Panc1 (cell line): ENCODE measurements around the gene EIF2A.

Experiments used
- TCF7L2 ChIP-seq: IDR thresholded peaks from 2 replicates; pipeline ENCODE4 v1.6.1; 2011; ENCODE audit warnings: mild to moderate bottlenecking, low read depth, low read length, inconsistent platforms
- TF ChIP-seq, protein P1 (sequence below): fragments of 450-650 bp; IDR thresholded peaks from 2 replicates; pipeline ENCODE4 v1.5.1; 2017; ENCODE audit warnings: mild to moderate bottlenecking
- TF ChIP-seq, protein P2 (sequence below), 2 experiments: IDR thresholded peaks; 2 replicates each; pipeline ENCODE4 v1.6.1; 2011 to 2012; ENCODE audit warnings: low read depth in 2 of 2, control low read depth in 1 of 2, low read length in 1 of 2, mild to moderate bottlenecking in 1 of 2, moderate library complexity in 1 of 2; ENCODE audit not compliant: insufficient read depth in 1 of 2

DNA sequence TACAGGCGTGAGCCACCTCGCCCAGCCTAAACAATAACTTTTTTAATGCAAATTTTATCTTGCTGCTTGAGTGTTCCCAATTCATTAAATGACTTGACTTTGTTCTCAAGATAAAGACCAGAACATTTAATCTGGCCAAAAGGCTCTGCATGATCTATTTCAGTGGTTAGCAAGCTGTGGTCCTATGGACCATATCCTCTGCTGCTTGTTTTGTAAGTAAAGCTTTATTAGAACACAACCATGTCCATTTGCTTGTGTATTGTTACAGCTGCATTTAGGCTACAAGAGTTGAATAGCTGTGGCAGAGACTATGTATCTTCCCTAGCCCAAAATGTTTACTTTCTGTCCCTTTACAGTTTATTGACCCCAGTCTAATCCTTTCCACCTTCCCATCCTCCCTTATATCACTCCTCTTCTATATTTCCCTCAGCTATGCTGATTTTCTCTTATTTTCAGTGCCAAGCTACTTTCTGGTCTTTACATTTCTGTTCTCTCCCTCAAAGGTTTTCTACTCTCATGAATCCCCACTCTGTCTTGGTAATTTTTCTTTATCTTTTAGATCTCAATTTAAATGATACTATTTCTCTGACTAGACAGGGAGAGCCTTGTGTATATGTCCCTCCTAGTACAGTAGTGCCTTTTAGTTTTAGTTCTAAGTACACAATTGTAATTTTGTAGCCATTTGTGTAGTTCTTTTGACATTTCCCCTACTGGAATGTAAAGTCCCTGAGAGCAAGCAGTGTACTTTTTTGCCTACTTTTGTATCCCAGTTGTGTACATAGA, 79.8 kb downstream of the EIF2A start:
- TF ChIP-seq, protein P1, sequence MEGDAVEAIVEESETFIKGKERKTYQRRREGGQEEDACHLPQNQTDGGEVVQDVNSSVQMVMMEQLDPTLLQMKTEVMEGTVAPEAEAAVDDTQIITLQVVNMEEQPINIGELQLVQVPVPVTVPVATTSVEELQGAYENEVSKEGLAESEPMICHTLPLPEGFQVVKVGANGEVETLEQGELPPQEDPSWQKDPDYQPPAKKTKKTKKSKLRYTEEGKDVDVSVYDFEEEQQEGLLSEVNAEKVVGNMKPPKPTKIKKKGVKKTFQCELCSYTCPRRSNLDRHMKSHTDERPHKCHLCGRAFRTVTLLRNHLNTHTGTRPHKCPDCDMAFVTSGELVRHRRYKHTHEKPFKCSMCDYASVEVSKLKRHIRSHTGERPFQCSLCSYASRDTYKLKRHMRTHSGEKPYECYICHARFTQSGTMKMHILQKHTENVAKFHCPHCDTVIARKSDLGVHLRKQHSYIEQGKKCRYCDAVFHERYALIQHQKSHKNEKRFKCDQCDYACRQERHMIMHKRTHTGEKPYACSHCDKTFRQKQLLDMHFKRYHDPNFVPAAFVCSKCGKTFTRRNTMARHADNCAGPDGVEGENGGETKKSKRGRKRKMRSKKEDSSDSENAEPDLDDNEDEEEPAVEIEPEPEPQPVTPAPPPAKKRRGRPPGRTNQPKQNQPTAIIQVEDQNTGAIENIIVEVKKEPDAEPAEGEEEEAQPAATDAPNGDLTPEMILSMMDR = no peak
- no peak for TF ChIP-seq TCF7L2
- TF ChIP-seq, protein P2, sequence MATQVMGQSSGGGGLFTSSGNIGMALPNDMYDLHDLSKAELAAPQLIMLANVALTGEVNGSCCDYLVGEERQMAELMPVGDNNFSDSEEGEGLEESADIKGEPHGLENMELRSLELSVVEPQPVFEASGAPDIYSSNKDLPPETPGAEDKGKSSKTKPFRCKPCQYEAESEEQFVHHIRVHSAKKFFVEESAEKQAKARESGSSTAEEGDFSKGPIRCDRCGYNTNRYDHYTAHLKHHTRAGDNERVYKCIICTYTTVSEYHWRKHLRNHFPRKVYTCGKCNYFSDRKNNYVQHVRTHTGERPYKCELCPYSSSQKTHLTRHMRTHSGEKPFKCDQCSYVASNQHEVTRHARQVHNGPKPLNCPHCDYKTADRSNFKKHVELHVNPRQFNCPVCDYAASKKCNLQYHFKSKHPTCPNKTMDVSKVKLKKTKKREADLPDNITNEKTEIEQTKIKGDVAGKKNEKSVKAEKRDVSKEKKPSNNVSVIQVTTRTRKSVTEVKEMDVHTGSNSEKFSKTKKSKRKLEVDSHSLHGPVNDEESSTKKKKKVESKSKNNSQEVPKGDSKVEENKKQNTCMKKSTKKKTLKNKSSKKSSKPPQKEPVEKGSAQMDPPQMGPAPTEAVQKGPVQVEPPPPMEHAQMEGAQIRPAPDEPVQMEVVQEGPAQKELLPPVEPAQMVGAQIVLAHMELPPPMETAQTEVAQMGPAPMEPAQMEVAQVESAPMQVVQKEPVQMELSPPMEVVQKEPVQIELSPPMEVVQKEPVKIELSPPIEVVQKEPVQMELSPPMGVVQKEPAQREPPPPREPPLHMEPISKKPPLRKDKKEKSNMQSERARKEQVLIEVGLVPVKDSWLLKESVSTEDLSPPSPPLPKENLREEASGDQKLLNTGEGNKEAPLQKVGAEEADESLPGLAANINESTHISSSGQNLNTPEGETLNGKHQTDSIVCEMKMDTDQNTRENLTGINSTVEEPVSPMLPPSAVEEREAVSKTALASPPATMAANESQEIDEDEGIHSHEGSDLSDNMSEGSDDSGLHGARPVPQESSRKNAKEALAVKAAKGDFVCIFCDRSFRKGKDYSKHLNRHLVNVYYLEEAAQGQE (IDR thresholded peaks at IDR 0.05; ENCODE audit: insufficient read depth in 1 of 2, low read depth in 2 of 2, low read length in 1 of 2) = no peak
